WI38 (cell line): Measurements from ENCODE around the gene EMX1.

Experiments
- H3K4me3 ChIP-seq: 2 replicates; pipeline ENCODE4 v1.5.1; 2011; ENCODE audit warnings: low read depth, mild to moderate bottlenecking, control low read depth, low read length
- TF ChIP-seq, protein P1 (sequence below): IDR thresholded peaks from 2 replicates; pipeline ENCODE4 v1.5.1; 2012; ENCODE audit warnings: low read depth, mild to moderate bottlenecking, control low read depth, low read length

EMX1 gene

GRCh38 chr2:72961036-72961720 lies 43.9 kb downstream of the EMX1 start:
- TF ChIP-seq, protein P1, sequence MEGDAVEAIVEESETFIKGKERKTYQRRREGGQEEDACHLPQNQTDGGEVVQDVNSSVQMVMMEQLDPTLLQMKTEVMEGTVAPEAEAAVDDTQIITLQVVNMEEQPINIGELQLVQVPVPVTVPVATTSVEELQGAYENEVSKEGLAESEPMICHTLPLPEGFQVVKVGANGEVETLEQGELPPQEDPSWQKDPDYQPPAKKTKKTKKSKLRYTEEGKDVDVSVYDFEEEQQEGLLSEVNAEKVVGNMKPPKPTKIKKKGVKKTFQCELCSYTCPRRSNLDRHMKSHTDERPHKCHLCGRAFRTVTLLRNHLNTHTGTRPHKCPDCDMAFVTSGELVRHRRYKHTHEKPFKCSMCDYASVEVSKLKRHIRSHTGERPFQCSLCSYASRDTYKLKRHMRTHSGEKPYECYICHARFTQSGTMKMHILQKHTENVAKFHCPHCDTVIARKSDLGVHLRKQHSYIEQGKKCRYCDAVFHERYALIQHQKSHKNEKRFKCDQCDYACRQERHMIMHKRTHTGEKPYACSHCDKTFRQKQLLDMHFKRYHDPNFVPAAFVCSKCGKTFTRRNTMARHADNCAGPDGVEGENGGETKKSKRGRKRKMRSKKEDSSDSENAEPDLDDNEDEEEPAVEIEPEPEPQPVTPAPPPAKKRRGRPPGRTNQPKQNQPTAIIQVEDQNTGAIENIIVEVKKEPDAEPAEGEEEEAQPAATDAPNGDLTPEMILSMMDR = no peak
- H3K4me3 ChIP-seq = no peak overlapping the region

GRCh38 chr2:72961853-72962468 lies 44.6 kb downstream of the EMX1 start:
- TF ChIP-seq, protein P1 = no peak
- H3K4me3 ChIP-seq = no peak overlapping the region

DNA sequence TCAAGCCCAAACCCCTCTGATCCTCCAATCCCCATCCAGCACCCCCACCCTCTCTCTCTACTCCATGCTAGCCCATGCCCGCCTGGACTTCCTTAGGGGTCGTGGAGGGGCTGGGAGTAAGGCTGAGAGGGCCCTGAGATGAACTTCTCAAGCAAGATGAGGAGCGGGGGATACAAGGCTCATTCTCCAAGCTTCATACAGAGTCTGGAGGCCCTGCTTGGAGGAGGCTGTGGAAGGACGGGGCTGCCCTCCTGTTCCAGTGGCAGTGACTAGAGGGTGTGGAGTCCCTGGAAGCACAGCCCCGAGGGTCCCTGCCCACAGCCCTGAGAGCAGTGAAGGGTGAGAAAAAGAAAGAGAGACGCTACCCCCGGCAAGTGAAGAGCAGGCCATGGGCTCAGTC lies 45.6 kb downstream of the EMX1 start:
- H3K4me3 ChIP-seq = no peak overlapping the region
- TF ChIP-seq, protein P1 = no peak

DNA sequence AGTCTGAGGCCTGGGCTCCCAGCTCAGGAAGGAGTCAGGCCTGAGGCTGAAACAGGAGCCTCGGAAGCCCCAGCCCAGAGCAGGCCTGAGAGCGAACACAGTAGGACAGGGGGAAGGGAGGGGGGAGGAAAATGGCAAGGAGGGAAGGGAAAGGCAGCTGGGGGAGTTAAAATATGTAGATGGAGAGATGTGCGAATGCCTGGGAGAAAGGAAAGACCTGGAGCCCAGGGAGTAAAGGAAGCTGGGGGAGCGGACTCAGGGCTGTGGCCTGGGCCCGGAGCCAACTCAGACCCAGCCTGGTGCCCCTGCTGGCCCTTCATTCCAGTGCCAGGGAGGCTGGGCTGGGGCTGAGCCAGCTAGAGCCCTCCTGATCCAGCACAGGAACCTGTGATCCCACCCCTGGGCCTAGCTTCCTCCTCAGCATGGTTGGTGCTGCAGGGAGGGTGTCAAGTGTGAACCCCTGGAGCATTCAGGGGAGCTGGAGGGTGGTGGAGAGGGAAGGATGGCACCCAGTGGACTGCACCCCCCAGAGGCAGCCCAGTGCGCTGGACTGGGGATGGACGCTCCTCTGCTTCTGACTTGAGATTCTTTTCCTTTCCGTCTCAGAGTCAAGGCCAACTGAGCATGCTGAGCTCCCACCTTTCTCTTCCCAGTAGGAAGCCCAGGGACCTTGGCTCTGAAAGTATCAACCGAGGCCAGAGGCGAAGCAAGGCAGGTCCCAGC lies 46.3 kb downstream of the EMX1 start:
- H3K4me3 ChIP-seq = no peak overlapping the region
- TF ChIP-seq, protein P1 = no peak

DNA sequence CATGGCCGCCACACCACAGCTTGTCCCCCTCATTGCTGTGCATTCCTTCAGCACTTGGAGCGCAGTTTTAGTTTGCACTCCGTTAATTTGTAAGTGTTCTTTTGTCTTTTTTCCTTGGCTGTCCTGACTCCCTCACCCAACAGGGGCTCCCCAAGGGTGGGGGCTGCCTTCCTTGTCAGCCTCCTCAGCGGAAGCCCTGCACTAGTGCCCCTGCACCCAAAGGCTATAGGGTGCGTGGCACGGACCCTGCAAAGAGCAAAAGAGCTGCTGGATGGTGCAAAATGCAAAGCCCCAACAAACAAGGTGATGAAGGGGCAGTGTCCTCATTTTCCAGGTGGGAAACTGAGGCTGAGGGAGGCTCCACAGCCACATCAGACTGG lies 46.8 kb downstream of the EMX1 start:
- TF ChIP-seq, protein P1 = no peak
- no peak overlapping the region for H3K4me3 ChIP-seq

GRCh38 chr2:72965016-72965415 lies 47.7 kb downstream of the EMX1 start:
- TF ChIP-seq, protein P1 = no peak
- no peak overlapping the region for H3K4me3 ChIP-seq
